ENCODE results near the gene ITGB2. TPM values are rescaled to one million over a fixed set of nuclear protein-coding genes. Genes with fewer than 3 reads are reported as not detected.

Gene ITGB2
- total RNA-seq, 2 donors from 2014 or later: 161 to 166 TPM

DNA sequence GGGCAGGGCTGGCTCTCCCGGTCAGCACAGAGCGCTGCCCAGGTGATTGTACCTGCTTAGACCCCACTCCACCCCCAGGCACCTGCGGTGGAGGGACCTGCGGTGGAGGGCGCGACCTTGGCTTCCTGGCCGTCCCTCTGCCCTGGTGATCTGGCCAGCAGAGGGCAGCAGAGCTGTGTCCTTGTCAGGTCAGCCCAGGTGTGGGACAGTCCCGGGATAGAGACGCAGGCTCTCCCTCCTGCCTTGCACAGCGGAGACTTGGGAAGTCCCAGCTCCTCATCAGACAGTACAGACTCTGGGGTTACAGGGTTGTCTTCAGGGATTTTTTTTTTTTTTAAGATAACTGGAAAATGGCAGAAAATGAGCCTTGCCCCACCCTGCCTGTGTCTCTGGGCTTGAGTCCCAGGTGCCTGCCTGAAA, 29.1 kb upstream of the ITGB2 start:
- H3K4me1 ChIP-seq (ENCODE audit: control insufficient read depth in 1 of 2, low read depth in 2 of 2): peaks cover 27 to 60% of the 10 kb centered on the region in 2 donors

GRCh38 chr21:44949161-44949778, 28.6 kb upstream of the ITGB2 start:
- Histone ChIP-seq H3K36me3 (no peaks in the 10 kb centered on the region), H3K27me3 (replicated peaks; ENCODE audit: insufficient read depth) (no peaks in the 10 kb centered on the region), H3K4me3 (no peak overlapping the region), H3K27ac (peak overlapping the region; percentile 75 to 88), H3K9me3 (no peaks in the 10 kb centered on the region), H3K4me1 (ENCODE audit: control insufficient read depth in 1 of 2, low read depth in 2 of 2) (peaks cover 27 to 55% of the 10 kb centered on the region in 2 donors)
- no peak for DNase-seq (ENCODE audit: low spot score)
- ATAC-seq (ENCODE audit: insufficient number of reproducible peaks, low FRiP score, low read depth): no peak
- TF ChIP-seq, protein P1, sequence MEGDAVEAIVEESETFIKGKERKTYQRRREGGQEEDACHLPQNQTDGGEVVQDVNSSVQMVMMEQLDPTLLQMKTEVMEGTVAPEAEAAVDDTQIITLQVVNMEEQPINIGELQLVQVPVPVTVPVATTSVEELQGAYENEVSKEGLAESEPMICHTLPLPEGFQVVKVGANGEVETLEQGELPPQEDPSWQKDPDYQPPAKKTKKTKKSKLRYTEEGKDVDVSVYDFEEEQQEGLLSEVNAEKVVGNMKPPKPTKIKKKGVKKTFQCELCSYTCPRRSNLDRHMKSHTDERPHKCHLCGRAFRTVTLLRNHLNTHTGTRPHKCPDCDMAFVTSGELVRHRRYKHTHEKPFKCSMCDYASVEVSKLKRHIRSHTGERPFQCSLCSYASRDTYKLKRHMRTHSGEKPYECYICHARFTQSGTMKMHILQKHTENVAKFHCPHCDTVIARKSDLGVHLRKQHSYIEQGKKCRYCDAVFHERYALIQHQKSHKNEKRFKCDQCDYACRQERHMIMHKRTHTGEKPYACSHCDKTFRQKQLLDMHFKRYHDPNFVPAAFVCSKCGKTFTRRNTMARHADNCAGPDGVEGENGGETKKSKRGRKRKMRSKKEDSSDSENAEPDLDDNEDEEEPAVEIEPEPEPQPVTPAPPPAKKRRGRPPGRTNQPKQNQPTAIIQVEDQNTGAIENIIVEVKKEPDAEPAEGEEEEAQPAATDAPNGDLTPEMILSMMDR (IDR thresholded peaks at IDR 0.05): no peak

More for the DNA sequence above, 29.1 kb upstream of the ITGB2 start:
- peak overlapping the region; percentile 80 to 88 for H3K27ac ChIP-seq
- H3K36me3 ChIP-seq: no peaks in the 10 kb centered on the region
- H3K9me3 ChIP-seq: no peaks in the 10 kb centered on the region
- ATAC-seq (ENCODE audit: insufficient number of reproducible peaks, low FRiP score, low read depth) (peak; percentile 47), DNase-seq (ENCODE audit: low spot score) (no peak)
- peak overlapping the region; percentile 19 for H3K4me3 ChIP-seq
- no peaks in the 10 kb centered on the region for H3K27me3 ChIP-seq (replicated peaks; ENCODE audit: insufficient read depth)
- TF ChIP-seq, protein P1 (IDR thresholded peaks at IDR 0.05): peak; percentile 91

- no peak for DNase-seq (ENCODE audit: low spot score)
- peak overlapping the region in 1 of 2 donors; percentile 88 for H3K27ac ChIP-seq
Measured at GRCh38 chr21:44948426-44949120, 27.9 kb upstream of the ITGB2 start.

GRCh38 chr21:44947930-44948331, 27.2 kb upstream of the ITGB2 start:
- Histone ChIP-seq H3K36me3 (no peaks in the 10 kb centered on the region), H3K9me3 (no peaks in the 10 kb centered on the region), H3K27me3 (replicated peaks; ENCODE audit: insufficient read depth) (no peaks in the 10 kb centered on the region), H3K4me1 (ENCODE audit: control insufficient read depth in 1 of 2, low read depth in 2 of 2) (peaks cover 22 to 42% of the 10 kb centered on the region in 2 donors), H3K4me3 (no peak overlapping the region), H3K27ac (no peak overlapping the region)
- TF ChIP-seq, protein P1 (IDR thresholded peaks at IDR 0.05): no peak
- no peak for ATAC-seq (ENCODE audit: insufficient number of reproducible peaks, low FRiP score, low read depth)
- DNase-seq (ENCODE audit: low spot score): no peak

More at GRCh38 chr21:44948426-44949120, 27.9 kb upstream of the ITGB2 start:
- ATAC-seq (ENCODE audit: insufficient number of reproducible peaks, low FRiP score, low read depth): no peak
- Histone ChIP-seq H3K4me1 (ENCODE audit: control insufficient read depth in 1 of 2, low read depth in 2 of 2) (peaks cover 27 to 48% of the 10 kb centered on the region in 2 donors), H3K27me3 (replicated peaks; ENCODE audit: insufficient read depth) (no peaks in the 10 kb centered on the region), H3K36me3 (no peaks in the 10 kb centered on the region), H3K9me3 (no peaks in the 10 kb centered on the region), H3K4me3 (no peak overlapping the region)
- TF ChIP-seq, protein P1 (IDR thresholded peaks at IDR 0.05): no peak

- no peak for ATAC-seq (ENCODE audit: insufficient number of reproducible peaks, low FRiP score, low read depth)
- no peaks in the 10 kb centered on the region for H3K36me3 ChIP-seq
- no peak for DNase-seq (ENCODE audit: low spot score)
Measured at GRCh38 chr21:44947111-44947929, 26.6 kb upstream of the ITGB2 start.

More at GRCh38 chr21:44947111-44947929, 26.6 kb upstream of the ITGB2 start:
- H3K27ac ChIP-seq: no peak overlapping the region
- no peaks in the 10 kb centered on the region for H3K9me3 ChIP-seq
- no peaks in the 10 kb centered on the region for H3K27me3 ChIP-seq (replicated peaks; ENCODE audit: insufficient read depth)
- H3K4me1 ChIP-seq (ENCODE audit: control insufficient read depth in 1 of 2, low read depth in 2 of 2): peaks cover 16 to 39% of the 10 kb centered on the region in 2 donors
- no peak overlapping the region for H3K4me3 ChIP-seq
- TF ChIP-seq, protein P1 (IDR thresholded peaks at IDR 0.05): no peak
